ENCODE results near the gene NAV3.

NAV3 gene, protein sequence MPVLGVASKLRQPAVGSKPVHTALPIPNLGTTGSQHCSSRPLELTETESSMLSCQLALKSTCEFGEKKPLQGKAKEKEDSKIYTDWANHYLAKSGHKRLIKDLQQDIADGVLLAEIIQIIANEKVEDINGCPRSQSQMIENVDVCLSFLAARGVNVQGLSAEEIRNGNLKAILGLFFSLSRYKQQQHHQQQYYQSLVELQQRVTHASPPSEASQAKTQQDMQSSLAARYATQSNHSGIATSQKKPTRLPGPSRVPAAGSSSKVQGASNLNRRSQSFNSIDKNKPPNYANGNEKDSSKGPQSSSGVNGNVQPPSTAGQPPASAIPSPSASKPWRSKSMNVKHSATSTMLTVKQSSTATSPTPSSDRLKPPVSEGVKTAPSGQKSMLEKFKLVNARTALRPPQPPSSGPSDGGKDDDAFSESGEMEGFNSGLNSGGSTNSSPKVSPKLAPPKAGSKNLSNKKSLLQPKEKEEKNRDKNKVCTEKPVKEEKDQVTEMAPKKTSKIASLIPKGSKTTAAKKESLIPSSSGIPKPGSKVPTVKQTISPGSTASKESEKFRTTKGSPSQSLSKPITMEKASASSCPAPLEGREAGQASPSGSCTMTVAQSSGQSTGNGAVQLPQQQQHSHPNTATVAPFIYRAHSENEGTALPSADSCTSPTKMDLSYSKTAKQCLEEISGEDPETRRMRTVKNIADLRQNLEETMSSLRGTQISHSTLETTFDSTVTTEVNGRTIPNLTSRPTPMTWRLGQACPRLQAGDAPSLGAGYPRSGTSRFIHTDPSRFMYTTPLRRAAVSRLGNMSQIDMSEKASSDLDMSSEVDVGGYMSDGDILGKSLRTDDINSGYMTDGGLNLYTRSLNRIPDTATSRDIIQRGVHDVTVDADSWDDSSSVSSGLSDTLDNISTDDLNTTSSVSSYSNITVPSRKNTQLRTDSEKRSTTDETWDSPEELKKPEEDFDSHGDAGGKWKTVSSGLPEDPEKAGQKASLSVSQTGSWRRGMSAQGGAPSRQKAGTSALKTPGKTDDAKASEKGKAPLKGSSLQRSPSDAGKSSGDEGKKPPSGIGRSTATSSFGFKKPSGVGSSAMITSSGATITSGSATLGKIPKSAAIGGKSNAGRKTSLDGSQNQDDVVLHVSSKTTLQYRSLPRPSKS (N-terminal part only)

DNA sequence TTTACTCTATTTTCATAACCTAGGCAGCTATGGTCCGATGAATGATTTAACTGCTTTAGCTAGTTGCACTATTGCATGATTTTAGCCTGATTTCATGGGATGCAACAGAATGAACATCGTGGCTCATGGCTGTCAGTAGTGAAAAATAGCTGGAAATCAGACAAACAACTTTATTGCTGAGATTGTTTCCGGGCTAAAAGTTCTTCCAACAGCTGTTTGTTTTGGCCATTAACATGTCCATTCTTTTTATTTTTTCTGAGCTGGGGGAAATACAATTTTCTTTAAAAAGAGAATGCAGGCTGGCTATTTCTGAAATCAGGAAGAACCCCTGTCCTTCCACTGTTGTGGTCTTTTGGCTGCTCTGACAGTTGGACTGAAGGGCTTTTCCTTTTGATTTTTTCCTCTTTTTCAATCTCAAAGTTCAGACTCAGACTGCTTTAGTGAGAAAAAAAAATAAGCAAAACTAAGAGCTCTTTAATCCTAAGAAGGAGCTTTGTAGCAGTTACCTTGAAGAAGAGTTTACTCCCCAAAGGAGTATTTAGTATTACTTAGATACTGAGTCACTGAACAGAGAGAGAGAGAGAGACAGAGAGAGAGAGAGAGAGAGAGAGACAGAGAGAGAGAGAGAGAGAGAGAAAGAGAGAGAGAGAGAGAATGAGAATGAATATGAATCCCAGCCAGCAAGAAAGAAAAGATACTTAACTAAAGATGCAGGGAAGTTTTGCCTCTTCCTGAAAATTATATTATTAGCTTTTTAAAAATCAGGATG lies at the start of gene NAV3:
NAV3 (plus strand) TSS at position 312 of the 769 bp plus-strand sequence. CDS start 568 bp downstream, outside the sequence.
- no peak for DNase-seq (ENCODE audit: low read depth)

DNA sequence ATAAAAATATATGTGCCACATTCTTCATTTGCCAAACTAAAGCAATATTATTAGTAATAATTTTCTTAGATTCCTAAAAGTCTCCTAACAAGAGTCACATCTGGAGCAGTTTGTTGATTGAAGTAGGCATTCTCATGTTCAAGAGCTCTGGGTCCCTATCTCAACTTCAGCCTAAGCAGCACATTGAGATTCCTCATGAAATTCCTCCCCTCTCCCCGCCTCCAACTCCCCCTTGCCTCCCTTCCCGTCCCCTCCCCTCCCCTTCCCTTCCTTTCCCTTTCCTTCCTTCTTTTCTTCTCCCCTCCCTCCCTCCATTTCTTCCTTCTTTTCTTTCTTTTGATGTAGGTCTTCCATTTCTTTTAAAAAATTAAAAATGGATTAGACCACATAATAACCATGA lies 48.7 kb upstream of the NAV3 start:
- no peak for DNase-seq (ENCODE audit: low read depth)

DNA sequence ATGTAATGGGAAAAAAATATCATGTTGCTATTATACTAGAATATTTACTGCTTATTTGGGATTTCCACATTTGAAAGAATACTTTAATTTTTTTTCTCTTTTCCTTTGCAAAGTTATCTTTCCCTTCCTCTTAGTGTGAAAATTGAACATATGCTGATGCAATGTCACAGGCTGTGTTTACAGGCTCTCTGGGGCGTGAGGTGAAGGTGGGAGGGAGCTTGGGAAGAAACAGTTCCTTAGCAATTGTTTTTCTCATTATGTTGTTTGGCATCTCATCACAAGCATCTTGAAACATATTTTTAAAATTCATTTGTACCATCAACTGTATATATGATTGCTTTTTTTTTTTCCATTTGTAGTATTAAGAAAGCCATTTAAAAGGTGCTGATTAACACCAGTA lies 47.9 kb upstream of the NAV3 start:
- no peak for DNase-seq (ENCODE audit: low read depth)

DNA sequence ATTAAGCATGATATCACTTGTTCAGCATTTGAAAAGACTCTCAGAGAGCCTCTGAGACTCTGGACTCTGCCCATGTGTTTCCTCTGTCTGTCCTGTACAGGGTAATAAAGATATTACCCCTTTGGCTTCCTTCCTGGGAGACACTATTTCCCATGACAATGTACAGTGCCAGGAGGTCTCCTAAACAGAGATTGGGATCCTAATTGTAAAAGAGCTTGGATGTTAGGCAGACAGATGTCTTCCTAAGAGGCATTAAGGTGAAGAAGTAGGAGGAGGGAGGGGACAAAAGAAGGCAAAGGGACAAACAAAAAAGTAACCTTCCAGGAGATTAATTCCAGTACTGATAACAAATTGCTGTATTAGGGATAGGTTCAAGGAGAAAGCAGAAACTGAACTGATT lies 45.5 kb upstream of the NAV3 start:
- DNase-seq (ENCODE audit: low read depth) = no peak

DNA sequence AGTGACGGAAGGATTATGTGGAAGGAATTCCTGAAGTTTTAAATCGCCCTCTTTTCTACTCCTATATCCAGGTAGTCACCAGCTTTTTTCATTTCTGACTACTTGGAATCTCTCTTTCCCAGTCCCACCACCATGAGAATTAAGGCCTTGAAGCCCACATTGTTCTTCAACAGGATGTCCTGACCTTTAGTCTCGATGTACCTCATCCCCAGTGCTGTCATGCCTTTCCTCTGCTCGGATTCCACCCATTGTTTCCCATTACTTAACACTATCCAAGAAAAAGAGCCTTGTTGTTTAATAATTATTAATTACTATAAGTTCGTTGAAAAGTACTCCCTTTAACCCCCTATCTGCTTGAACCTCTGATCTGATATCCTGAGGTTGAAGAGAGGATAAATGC lies 44.0 kb upstream of the NAV3 start:
- DNase-seq (ENCODE audit: low read depth) = no peak

DNA sequence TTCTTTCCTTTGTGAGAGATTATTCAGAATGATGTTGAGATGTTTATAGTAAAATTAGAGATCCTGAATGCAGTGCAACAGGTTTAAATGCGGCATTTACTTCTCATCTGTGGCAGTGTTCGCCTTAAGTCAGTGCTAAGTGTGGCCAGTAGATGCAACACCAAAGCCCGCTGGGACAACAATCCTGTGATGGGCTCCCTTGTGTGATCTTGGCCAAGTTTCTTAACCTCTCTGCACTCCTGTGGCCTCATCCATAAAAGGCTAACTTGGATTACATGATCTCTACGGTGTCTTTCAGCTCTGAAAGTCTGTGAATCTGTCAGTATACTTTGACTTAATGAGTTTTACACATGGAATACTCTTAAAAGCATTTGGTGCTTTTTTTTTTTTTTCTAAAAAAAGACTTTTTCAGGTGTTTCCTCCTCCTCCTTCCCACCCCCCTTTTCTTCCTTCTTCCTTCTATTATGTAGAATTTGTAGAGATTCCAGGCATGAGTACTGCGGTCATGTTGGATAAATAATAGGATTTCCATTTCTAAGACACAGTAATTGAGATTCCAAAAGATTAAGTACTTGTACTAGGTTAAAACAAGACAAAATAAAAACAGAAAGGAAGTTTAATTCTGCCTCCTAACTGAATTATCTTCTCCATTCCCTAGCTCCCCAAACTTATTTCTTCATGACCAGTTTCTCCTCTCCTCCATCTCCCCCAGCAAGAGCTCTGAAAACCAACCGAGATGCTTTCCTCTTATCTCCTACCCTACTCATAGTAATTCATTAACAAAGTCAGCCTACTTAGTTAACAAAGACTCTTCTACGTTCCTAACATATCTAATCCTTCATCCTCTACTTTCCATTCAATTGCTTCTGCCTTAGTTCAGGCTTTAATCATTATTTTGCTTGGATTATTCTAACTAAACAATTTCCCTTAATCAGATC lies 42.2 kb upstream of the NAV3 start:
- DNase-seq (ENCODE audit: low read depth) = no peak

DNA sequence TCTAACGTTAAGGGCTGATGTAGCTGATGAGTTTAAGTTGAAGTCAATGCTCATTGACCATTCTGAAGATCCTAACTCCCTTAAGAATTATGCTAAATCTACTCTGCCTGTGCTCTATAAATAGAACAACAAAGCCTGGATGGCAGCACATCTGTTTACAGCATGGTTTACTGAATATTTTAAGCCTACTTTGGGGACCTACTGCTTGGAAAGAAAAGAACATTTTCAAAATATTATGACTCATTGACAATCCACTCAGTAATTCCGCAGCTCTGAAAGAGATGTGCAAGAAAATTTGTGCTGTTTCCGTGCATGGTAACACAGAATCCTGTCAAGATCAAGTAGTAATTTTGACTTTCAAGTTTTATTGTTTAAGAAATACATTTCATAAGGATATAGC lies 35.0 kb upstream of the NAV3 start:
- peak; percentile 37 for DNase-seq (ENCODE audit: low read depth)

DNA sequence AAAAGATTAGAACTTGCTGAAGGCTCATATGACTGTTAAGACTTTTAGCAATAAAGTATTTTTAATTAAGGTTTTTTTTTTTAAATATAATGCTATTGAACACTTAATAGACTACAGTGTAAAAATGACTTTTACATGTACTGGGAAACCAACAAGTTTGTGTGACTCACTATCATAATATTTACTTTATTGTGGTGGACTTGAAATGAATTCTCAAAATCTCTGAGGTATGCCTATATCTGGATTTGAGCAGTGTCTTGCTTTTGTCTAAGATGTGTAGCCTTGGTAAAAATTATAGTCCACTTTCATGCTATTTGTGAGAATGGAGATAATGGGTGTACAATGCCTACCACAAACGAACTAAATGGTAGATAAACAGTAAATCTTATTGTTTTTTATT lies 33.9 kb upstream of the NAV3 start:
- no peak for DNase-seq (ENCODE audit: low read depth)

DNA sequence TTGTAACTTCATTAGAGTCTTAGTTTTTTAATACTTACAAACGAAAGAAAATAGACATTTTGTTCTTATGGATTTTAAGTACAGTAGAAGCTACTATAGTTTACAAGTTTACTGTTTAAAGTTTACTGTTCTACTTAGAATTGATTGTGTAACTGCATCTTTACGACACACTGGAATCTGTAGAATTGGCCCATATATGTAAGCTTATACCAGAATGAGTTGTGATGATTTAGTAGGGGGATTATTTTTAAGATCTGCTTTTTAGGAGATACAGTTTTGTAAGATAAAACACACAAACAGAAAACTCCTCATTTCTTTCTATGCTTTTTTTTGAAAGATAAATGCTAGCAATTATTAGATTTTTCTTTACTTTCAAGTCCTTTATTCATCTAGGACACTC lies 30.2 kb upstream of the NAV3 start:
- no peak for DNase-seq (ENCODE audit: low read depth)

DNA sequence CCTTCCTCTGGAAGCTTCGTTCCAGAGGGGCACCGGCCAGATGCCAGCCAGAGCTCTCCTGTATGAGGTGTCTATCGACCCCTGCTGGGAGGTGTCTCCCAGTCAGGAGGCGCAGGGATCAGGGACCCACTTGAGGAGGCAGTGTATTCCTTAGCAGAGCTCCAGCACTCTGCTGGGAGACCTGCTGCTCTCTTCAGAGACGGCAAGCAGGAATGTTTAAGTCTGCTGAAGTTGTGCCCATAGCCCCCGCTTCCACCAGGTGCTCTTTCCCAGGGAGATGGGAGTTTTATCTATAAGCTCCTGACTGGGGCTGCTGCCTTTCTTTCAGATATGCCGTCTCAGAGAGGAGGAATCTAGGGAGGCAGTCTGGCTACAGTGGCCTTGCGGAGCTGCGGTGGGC lies 22.2 kb upstream of the NAV3 start:
- DNase-seq (ENCODE audit: low read depth) = no peak

DNA sequence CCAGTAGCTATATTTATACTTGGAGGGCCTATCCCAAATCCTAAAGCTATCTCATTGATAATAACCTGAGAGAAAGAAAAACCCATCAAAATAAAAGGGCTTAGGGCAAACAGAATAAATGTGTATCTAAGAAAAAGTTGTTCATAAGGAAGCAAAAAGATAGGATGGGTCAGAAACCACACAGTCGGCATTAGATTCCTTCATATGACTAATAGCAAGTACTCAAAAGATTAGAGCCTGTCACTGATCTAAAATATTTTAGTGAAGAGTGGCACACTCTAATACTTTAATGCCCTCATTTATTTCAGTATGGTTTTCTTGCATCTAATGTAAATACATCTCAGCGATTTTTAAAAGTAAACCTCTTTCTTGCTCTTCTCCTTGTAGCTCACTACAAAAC lies 17.1 kb upstream of the NAV3 start:
- no peak for DNase-seq (ENCODE audit: low read depth)

DNA sequence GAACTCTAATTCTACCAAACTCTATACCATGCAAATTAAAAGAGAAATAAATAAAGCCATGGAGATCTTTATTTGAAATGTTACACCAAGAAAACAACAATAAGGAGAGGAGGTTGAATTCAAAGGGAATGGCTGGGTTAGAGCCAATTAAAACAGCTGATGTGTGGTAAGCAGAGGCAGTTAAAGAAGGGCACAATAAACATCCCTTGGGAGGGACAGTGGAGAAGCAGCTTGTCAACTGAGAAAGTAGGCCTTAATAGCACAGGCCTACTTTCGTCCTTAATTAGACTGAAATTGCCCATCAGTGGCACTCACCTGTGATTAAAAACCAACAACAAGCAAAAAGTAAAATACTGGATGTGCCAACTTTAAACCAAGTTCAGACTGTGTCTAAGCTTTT lies 16.3 kb upstream of the NAV3 start:
- DNase-seq (ENCODE audit: low read depth) = no peak

DNA sequence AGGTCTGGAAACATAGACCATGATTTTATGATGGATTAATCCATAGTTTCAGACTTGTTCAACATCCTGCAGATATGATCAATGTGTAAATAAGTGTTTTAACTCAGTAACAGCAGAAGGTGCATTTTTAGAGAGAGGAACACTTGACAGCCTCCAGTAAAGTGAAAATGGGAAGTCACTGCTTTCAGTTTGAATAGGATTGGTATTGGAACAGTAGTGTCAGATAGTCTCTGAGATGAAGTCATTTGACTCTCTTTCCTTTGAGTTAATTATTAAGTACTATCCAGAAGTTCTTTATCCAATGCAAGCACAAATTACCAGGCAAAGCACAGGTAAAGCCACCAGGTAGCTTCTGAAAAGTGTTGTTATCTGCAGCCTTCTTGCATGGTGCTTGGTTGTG lies 14.5 kb upstream of the NAV3 start:
- DNase-seq (ENCODE audit: low read depth) = no peak

DNA sequence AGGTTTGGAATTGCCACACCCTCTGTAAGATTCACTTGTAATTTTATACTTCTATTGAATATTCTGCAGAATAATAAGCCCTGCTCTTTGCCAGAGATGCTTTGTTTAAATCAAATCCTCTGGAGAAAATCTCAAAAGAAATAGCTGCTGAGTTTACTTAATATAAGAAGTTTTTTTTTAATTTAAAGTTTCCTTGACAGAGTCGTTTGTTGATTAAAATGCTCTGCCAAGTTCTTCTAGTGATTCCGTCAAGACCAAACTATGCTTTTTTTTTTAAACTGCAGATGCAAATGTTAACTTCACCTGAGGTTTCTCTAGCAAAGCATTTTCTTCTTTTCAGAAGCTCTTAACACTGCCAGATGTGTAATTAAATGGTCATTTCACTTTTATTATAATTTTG lies 13.4 kb upstream of the NAV3 start:
- no peak for DNase-seq (ENCODE audit: low read depth)

DNA sequence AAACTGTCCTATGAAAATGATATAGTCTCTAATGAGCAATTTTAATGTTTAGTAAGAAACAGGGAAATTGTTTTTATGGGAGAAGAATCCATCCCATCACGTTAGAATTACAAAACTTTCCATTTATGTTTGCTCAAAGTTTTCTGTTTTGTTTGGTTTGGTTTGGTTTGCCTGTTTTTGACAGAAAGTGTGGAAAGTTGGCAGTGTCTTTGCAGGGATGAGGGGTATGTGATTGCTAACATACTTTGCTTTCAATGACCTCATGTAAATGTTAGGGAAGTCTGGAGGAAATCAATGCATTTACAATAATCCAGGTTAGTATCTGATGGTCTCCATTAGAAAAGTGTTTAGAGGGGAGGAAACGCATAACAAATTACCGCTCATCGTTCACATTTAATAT lies 12.3 kb upstream of the NAV3 start:
- no peak for DNase-seq (ENCODE audit: low read depth)

DNA sequence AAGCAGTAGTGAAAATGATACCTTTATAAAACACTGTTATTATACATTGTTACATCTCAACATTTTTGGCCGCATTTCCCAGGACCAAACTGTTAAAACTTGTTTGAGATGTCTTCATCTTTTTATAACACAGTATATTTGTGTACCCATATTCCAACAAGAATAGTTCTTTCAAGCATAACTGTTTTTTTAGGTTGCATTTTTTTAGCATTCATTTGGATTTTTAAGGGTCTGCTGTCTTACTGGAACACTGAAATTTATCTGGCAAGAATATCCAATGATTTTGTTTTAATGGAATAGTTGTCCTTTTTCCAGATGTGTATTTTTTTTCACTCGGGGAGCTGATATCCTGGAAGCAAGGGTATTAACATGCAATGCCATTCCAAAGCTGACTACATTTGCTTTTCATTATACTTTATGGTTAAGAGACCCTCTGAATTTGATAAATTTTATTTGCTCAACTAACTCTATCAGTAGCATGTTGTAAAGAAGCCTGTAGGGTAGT lies 8.9 kb upstream of the NAV3 start:
- no peak for DNase-seq (ENCODE audit: low read depth)

DNA sequence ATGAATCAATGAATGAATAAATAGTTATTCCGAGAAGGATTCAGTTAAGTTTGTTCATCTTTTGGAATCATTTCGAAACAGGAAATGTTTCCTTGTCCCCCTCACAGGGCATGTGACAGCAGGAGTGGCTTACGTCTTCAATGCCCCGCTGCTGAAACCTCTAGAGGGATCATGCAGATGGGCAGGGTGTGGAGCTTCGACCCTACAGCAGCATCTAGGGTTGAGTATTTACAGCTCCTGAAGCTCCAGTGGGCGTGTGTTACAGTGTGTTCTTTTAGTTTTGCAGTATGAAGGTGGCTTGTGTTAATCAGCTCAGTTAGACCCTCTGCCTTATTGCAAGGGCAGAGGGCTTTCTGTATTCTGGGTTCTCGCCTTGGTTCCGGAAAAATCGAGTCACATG lies 2.6 kb downstream of the NAV3 start:
- no peak for DNase-seq (ENCODE audit: low read depth)

DNA sequence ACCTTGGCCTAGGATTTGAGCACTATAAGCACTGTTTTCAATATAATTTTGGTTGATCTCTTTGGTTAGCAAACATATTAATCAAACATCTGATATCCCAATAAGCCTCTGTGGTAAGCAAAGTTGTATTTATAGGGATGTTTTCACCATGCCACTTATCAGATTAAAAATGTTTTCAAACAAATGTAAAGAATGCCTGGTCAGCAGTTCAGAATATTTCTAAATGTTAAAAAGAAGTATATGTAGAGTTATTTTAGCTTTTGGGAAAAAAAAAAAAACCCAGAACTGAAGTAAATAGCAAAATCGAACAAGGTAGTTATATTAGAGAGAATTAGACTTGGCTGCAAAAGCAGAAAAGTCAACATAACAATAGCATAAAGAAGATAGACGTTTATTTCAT lies 3.9 kb downstream of the NAV3 start:
- no peak for DNase-seq (ENCODE audit: low read depth)

DNA sequence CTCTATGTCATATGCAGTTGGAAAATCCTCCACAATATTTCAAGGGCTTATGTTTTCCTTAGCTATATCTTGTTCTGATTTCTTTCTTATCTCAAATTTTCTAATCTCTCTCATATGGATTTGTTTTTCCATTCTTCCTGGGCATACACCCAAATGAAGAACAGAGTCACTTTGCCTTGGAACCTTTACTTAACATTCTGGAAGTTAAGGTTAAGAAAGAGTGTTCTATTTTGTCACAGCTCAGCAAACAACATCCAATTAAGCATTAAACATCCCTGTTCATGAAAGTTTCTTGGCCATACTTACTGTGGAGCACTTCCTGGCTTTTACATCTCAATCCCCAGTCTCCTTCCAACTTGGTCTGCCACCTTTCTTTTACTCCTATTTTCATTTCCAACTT lies 5.3 kb downstream of the NAV3 start:
- no peak for DNase-seq (ENCODE audit: low read depth)

DNA sequence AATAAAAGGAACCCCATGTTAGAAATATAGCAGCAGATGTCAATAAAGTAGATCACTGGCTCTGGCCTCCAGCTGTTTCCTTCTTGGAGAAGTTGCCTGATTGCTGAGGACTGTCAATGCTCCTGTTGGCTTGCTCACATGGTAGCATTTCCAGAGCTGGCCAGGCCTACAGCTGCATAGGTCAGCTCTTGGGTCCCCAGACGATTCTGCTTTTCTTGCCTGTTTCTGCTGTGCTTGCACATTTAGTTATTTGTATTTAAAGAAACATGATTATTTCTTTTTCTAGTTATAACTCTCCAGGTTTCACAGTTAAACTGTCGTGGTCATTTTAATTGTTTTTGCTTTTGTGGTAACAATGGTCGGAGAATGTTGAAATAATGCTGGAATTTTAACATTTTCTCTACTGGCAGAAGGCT lies 7.2 kb downstream of the NAV3 start:
- DNase-seq (ENCODE audit: low read depth) = peak; percentile 14

DNA sequence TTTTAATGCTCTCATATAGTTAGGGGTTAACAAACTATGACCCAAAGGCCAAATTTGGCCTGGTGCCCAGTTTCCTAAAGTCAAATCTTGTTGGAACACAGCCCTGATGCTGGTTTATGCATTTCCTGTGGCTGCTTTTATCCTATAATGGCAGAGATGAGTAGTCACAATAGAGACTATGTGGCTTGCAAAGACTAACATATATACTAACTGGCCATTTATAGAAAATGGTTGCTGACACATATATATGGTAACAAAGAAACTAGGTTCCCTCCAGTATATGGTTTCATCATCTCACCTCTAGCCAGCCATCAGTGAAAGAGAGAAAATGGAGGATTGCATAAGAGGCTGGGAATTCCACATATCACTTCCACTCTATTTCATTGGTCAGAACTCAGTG lies 10.8 kb downstream of the NAV3 start:
- DNase-seq (ENCODE audit: low read depth) = no peak

Measured in GM04503 (cell line).